ENCODE results near the gene LIM2. TPM values are rescaled to one million over a fixed set of nuclear protein-coding genes. Genes with fewer than 3 reads are reported as not detected.

LIM2 gene
- total and polyA plus RNA-seq, 2 experiments from 2014 or later: not detected

GRCh38 chr19:51380379-51380778, 7.4 kb downstream of the LIM2 start (continued):
- TF ChIP-seq REST (IDR thresholded peaks at IDR 0.05; ENCODE audit: unreplicated experiment) (no peak), EZH2 (IDR thresholded peaks at IDR 0.05; ENCODE audit: low read depth, unreplicated experiment) (no peak), STAT1 (IDR thresholded peaks at IDR 0.05; ENCODE audit: unreplicated experiment) (no peak)

- Histone ChIP-seq H3K79me2 (replicated peaks; ENCODE audit: insufficient read depth) (no peaks in the 10 kb centered on the region), H3K27me3 (ENCODE audit: insufficient read depth) (no peaks in the 10 kb centered on the region), H3K9me2 (ENCODE audit: insufficient read depth) (0 out of 2 replicates have a peak, but pooled peaks cover 2% of the 10 kb centered on the region), H3F3A (replicated peaks; ENCODE audit: low read depth) (no peaks in the 10 kb centered on the region), H3K4me2 (no peak overlapping the region), H3K4me3 (no peak overlapping the region), H3K4me1 (ENCODE audit: insufficient read depth) (no peaks in the 10 kb centered on the region), H4K20me1 (replicated peaks; ENCODE audit: insufficient read depth) (no peaks in the 10 kb centered on the region), H2AFZ (no peak overlapping the region), H3K36me3 (ENCODE audit: insufficient read depth) (peaks cover 5% of the 10 kb centered on the region; the same call in 1 of the 2 replicates), H3K27ac (ENCODE audit: low read depth) (no peak overlapping the region)
- no peak overlapping the region for H3K4me3 Mint-ChIP-seq
- ATAC-seq (no peak), DNase-seq (ENCODE audit: low spot score) (no peak)
- peaks cover 24% of the 10 kb centered on the region for H3K9me3 Mint-ChIP-seq
- no peak overlapping the region for H3K27ac Mint-ChIP-seq
- H3K4me1 Mint-ChIP-seq: no peaks in the 10 kb centered on the region
- peaks cover 9% of the 10 kb centered on the region; the same call in 2 of the 3 replicates for H3K36me3 Mint-ChIP-seq (ENCODE audit: low read depth)
- peaks cover 8% of the 10 kb centered on the region for H3K27me3 Mint-ChIP-seq (ENCODE audit: insufficient read depth, low read depth, poor library complexity)
- TF ChIP-seq POLR2AphosphoS5 (IDR thresholded peaks at IDR 0.05; ENCODE audit: low read depth) (no peak), ETS1 (IDR thresholded peaks at IDR 0.05) (no peak), EZH2 (IDR thresholded peaks at IDR 0.05; ENCODE audit: low read depth, unreplicated experiment) (no peak), CREB1 (CRISPR knock-in tag; IDR thresholded peaks at IDR 0.05; ENCODE audit: low read depth) (no peak), REST (IDR thresholded peaks at IDR 0.05; ENCODE audit: unreplicated experiment) (no peak), JUNB (IDR thresholded peaks at IDR 0.05; ENCODE audit: unreplicated experiment) (no peak), ZNF462 (CRISPR knock-in tag; IDR thresholded peaks at IDR 0.05) (no peak), NANOG (IDR thresholded peaks at IDR 0.05; ENCODE audit: borderline replicate concordance) (no peak), ZNF331 (CRISPR knock-in tag; IDR thresholded peaks at IDR 0.05; ENCODE audit: low read depth) (no peak), EZH2phosphoT487 (IDR thresholded peaks at IDR 0.05; ENCODE audit: unreplicated experiment) (no peak)
Measured at GRCh38 chr19:51377422-51377821, 10.4 kb downstream of the LIM2 start.
